LNCaP clone FGC (cell line): Measurements from ENCODE around the gene RUNDC3A.

Source experiments
- DNase-seq: peaks from one replicate; pipeline ENCODE4 v3.0.0-alpha.2; 2011; ENCODE audit warnings: low read depth
- H3K4me3 ChIP-seq: 2 replicates; pipeline ENCODE4 v1.5.1; 2011; ENCODE audit warnings: mild to moderate bottlenecking, low read depth, low read length, control low read depth
- CTCF ChIP-seq: IDR thresholded peaks from 2 replicates; pipeline ENCODE4 v1.5.1; 2012; ENCODE audit warnings: mild to moderate bottlenecking; ENCODE audit not compliant: control insufficient read depth, insufficient read depth; ENCODE audit errors: extremely low read depth

RUNDC3A gene

GRCh38 chr17:44267165-44267455 is 41.3 kb upstream of the RUNDC3A start:
- no peak overlapping the region for H3K4me3 ChIP-seq
- no peak for TF ChIP-seq CTCF
- DNase-seq, result no peak

- DNase-seq, result no peak
- H3K4me3 ChIP-seq, result no peak within 1 kb of the TSS
- TF ChIP-seq CTCF, result no peak
Measured at GRCh38 chr17:44267818-44268490, 40.4 kb upstream of the RUNDC3A start, which contains the start of gene SLC4A1. TSS of gene SLC4A1 (minus strand) at chr17:44268135. CDS start at chr17:44262866, 5,269 bp downstream.

GRCh38 chr17:44268709-44269534 is 39.5 kb upstream of the RUNDC3A start:
- TF ChIP-seq CTCF, result no peak
- no peak for DNase-seq
- no peak overlapping the region for H3K4me3 ChIP-seq

GRCh38 chr17:44269535-44270240 is 38.7 kb upstream of the RUNDC3A start:
- no peak overlapping the region for H3K4me3 ChIP-seq
- TF ChIP-seq CTCF, result no peak
- peak; percentile 86 for DNase-seq

GRCh38 chr17:44272321-44272951 is 36.0 kb upstream of the RUNDC3A start:
- no peak for TF ChIP-seq CTCF
- DNase-seq, result no peak
- no peak overlapping the region for H3K4me3 ChIP-seq

- TF ChIP-seq CTCF, result no peak
- no peak overlapping the region for H3K4me3 ChIP-seq
- no peak for DNase-seq
Measured at GRCh38 chr17:44272954-44273353, 35.4 kb upstream of the RUNDC3A start.
